Caco-2 (cell line): ENCODE measurements around the gene TMEM154. TPM values are rescaled to one million over a fixed set of nuclear protein-coding genes. Genes with fewer than 3 reads are reported as not detected.
A peak's percentile ranks its signal among the peaks of the same experiment; 100 is the strongest.

ENCODE experiments used
- BruUV-seq: library from RNA; stranded (reverse); fragments of 400-500 nt; replicated peaks from 2 replicates; lab custom pipeline; 2021; lab: Mats Ljungman, UMichigan
- CTCF ChIA-PET: fragments of 300-600 bp; sonication (Branson Sonifier 250); formaldehyde crosslinking; loops from one replicate; lab custom pipeline; 2022; ENCODE audit warnings: antibody characterized with exemption; lab: Charles Lee
- POLR2A ChIA-PET: fragments of 300-600 bp; sonication (Branson Sonifier 250); formaldehyde crosslinking; loops from one replicate; lab custom pipeline; 2022; ENCODE audit warnings: antibody characterized with exemption; lab: Charles Lee
- DNase-seq, 2 experiments: peaks; one replicate each; pipeline versions ENCODE4 v3.0.0 to v3.0.0-alpha.2; 2020 to 2022
- H3K27me3 ChIP-seq: replicated peaks from 2 replicates; pipeline ENCODE4 v1.6.0; 2011; ENCODE audit warnings: low read length; ENCODE audit not compliant: control insufficient read depth, insufficient read depth
- H3K36me3 ChIP-seq: 2 replicates; pipeline ENCODE4 v1.5.1; 2011; ENCODE audit warnings: low read length; ENCODE audit not compliant: control insufficient read depth, insufficient read depth
- H3K4me1 ChIP-seq: fragments of 250-450 bp; sonication (Bioruptor Pico); 2 replicates; pipeline ENCODE4 v1.5.1; 2020; ENCODE audit warnings: mild to moderate bottlenecking
- H3K4me3 ChIP-seq: 2 replicates; pipeline ENCODE4 v1.5.1; 2011; ENCODE audit warnings: low read depth, mild to moderate bottlenecking, control low read depth, low read length
- H3K9me3 ChIP-seq: fragments of 250-450 bp; sonication (Bioruptor Pico); 2 replicates; pipeline ENCODE4 v1.5.1; 2020; ENCODE audit warnings: mild to moderate bottlenecking, moderate library complexity
- H3K27ac Mint-ChIP-seq: one replicate; pipeline ENCODE4 v1.8.0; 2022; ENCODE audit warnings: mixed read lengths; ENCODE audit not compliant: unreplicated experiment
- H3K27me3 Mint-ChIP-seq: one replicate; pipeline ENCODE4 v1.8.0; 2022; ENCODE audit warnings: mixed read lengths; ENCODE audit not compliant: insufficient read depth, unreplicated experiment
- H3K36me3 Mint-ChIP-seq: one replicate; pipeline ENCODE4 v1.8.0; 2022; ENCODE audit warnings: mild to moderate bottlenecking, mixed read lengths; ENCODE audit not compliant: insufficient read depth, unreplicated experiment
- H3K4me1 Mint-ChIP-seq: one replicate; pipeline ENCODE4 v1.8.0; 2022; ENCODE audit warnings: low read depth, mixed read lengths; ENCODE audit not compliant: unreplicated experiment
- H3K4me3 Mint-ChIP-seq: one replicate; pipeline ENCODE4 v1.8.0; 2022; ENCODE audit warnings: mild to moderate bottlenecking, moderate library complexity, mixed read lengths; ENCODE audit not compliant: unreplicated experiment
- H3K9me3 Mint-ChIP-seq: one replicate; pipeline ENCODE4 v1.8.0; 2022; ENCODE audit warnings: mixed read lengths; ENCODE audit not compliant: unreplicated experiment
- intact Hi-C: fragments of 100-400 bp; cut with micrococcal nuclease; formaldehyde crosslinking; loops from one replicate; pipeline ENCODE4 v1.10.0; 2022; ENCODE audit not compliant: unreplicated experiment
- total RNA-seq: library from RNA; stranded (reverse); gene quantifications from 2 replicates; pipeline ENCODE4 v1.2.3, GENCODE V29; 2022
- TF ChIP-seq, protein P1 (sequence below), 2 experiments: fragments of 200-600 bp in 1 of 2; IDR thresholded peaks; 1 replicate in 1 of 2; 2 replicates in 1 of 2; pipeline versions ENCODE4 v1.5.1 to v1.8.0; 2011 to 2022; ENCODE audit warnings: antibody characterized with exemption in 1 of 2, control low read depth in 1 of 2, inconsistent platforms in 1 of 2, low read depth in 1 of 2, low read length in 1 of 2, mild to moderate bottlenecking in 1 of 2, moderate library complexity in 1 of 2; ENCODE audit not compliant: insufficient read depth in 1 of 2, severe bottlenecking in 1 of 2, unreplicated experiment in 1 of 2

The TMEM154 gene
- total RNA-seq, 1 experiment from 2014 or later = 4.6 TPM

DNA sequence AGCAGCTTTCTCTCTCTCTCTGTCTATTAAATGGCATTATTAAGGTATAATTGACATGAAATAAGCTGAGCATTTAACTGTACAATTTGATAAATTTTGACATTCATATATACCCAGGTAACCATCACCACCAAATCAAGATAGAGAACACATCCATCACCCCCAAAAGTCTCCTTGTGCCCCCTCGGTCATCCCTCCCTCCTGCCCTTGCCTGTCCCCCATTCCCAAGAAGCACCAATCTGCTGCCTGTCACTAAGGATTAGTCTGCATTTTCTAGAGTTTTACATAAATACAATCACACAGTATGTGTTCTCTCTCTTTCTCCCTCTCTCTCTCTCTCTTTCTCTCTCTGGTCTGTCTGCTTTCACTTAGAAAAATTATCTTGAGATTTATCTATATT, 25.0 kb upstream of the TMEM154 start:
- H3K4me3 Mint-ChIP-seq = no peak overlapping the region
- no peak for DNase-seq
- TF ChIP-seq, protein P1, sequence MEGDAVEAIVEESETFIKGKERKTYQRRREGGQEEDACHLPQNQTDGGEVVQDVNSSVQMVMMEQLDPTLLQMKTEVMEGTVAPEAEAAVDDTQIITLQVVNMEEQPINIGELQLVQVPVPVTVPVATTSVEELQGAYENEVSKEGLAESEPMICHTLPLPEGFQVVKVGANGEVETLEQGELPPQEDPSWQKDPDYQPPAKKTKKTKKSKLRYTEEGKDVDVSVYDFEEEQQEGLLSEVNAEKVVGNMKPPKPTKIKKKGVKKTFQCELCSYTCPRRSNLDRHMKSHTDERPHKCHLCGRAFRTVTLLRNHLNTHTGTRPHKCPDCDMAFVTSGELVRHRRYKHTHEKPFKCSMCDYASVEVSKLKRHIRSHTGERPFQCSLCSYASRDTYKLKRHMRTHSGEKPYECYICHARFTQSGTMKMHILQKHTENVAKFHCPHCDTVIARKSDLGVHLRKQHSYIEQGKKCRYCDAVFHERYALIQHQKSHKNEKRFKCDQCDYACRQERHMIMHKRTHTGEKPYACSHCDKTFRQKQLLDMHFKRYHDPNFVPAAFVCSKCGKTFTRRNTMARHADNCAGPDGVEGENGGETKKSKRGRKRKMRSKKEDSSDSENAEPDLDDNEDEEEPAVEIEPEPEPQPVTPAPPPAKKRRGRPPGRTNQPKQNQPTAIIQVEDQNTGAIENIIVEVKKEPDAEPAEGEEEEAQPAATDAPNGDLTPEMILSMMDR (IDR thresholded peaks at IDR 0.05; ENCODE audit: insufficient read depth in 1 of 2, low read depth in 1 of 2, low read length in 1 of 2, severe bottlenecking in 1 of 2, unreplicated experiment in 1 of 2) = no peak
- intact Hi-C loops = no loop called here
- H3K27me3 Mint-ChIP-seq = no peaks in the 10 kb centered on the region
- H3K9me3 Mint-ChIP-seq = peaks cover 19% of the 10 kb centered on the region
- no peaks in the 10 kb centered on the region for H3K36me3 ChIP-seq
- no peaks in the 10 kb centered on the region for H3K27me3 ChIP-seq
- H3K9me3 ChIP-seq = no peaks in the 10 kb centered on the region; the same call in 1 of the 2 replicates
- ChIA-PET POLR2A (interaction anchor here (0.6 kb wide), 1 partner anchor 1607 kb away, joined by 3 read pairs; no protein-coding TSS in a partner anchor), CTCF (no interaction called here)
- H3K4me1 ChIP-seq = 0 out of 2 replicates have a peak, but pooled peaks cover 5% of the 10 kb centered on the region
- BruUV-seq = no TSS peak
- no peaks in the 10 kb centered on the region for H3K36me3 Mint-ChIP-seq
- H3K27ac Mint-ChIP-seq = peak overlapping the region; percentile 56
- peaks cover 14% of the 10 kb centered on the region for H3K4me1 Mint-ChIP-seq
- H3K4me3 ChIP-seq = no peak overlapping the region

DNA sequence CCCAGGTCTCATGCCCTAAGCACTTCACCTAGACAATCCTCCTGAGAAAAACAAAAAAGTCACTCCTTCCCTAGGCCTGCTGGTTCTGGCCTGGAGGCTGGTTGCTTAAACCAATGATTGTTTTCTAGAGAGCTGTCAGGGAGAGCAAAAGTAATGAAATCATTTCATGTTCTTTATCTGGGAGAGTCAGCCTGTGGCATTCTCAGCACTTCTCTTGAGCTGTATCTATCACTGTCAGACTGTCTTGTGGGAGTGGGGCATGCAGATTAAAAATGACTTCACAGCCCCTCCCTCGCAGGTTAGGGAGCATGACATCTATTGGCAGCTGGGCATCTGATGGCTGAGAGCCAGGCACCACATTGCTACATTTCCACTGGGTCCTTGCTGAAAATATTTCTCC, 20.4 kb upstream of the TMEM154 start:
- H3K9me3 Mint-ChIP-seq = peaks cover 7% of the 10 kb centered on the region
- Histone ChIP-seq H3K36me3 (no peaks in the 10 kb centered on the region), H3K4me3 (no peak overlapping the region), H3K4me1 (no peaks in the 10 kb centered on the region), H3K9me3 (no peaks in the 10 kb centered on the region; the same call in 1 of the 2 replicates), H3K27me3 (no peaks in the 10 kb centered on the region)
- H3K27me3 Mint-ChIP-seq = no peaks in the 10 kb centered on the region
- no TSS peak for BruUV-seq
- no peak overlapping the region for H3K4me3 Mint-ChIP-seq
- ChIA-PET POLR2A (no interaction called here), CTCF (no interaction called here)
- intact Hi-C loops = no loop called here
- no peak for DNase-seq
- no peak overlapping the region for H3K27ac Mint-ChIP-seq
- TF ChIP-seq, protein P1 (IDR thresholded peaks at IDR 0.05; ENCODE audit: insufficient read depth in 1 of 2, low read depth in 1 of 2, low read length in 1 of 2, severe bottlenecking in 1 of 2, unreplicated experiment in 1 of 2) = no peak
- H3K36me3 Mint-ChIP-seq = no peaks in the 10 kb centered on the region
- H3K4me1 Mint-ChIP-seq = peaks cover 6% of the 10 kb centered on the region

DNA sequence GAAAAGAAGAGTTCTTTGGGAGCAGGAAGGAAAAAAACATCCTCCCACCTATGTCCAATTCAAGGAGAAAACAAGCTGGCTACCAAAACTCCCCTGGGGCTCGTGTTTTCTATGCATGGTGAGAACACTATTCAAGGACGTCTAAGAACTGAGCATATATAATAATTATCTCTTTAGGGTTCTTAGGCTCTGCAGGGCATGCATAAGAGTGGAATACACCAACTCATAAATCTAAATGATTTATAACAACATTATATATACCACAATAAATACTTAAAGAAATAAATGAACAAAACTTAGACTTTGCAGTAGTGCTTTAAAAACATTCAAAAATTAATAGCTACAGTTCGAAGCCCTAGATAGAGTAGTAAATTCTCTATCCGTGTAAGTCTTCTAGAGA, 19.5 kb upstream of the TMEM154 start:
- no TSS peak for BruUV-seq
- no peak overlapping the region for H3K4me3 Mint-ChIP-seq
- H3K27me3 Mint-ChIP-seq = no peaks in the 10 kb centered on the region
- intact Hi-C loops = no loop called here
- H3K36me3 Mint-ChIP-seq = no peaks in the 10 kb centered on the region
- no peaks in the 10 kb centered on the region for H3K9me3 Mint-ChIP-seq
- TF ChIP-seq, protein P1 (IDR thresholded peaks at IDR 0.05; ENCODE audit: insufficient read depth in 1 of 2, low read depth in 1 of 2, low read length in 1 of 2, severe bottlenecking in 1 of 2, unreplicated experiment in 1 of 2) = no peak
- no peaks in the 10 kb centered on the region for H3K36me3 ChIP-seq
- ChIA-PET POLR2A (no interaction called here), CTCF (no interaction called here)
- H3K4me1 Mint-ChIP-seq = no peaks in the 10 kb centered on the region
- no peak overlapping the region for H3K4me3 ChIP-seq
- H3K4me1 ChIP-seq = no peaks in the 10 kb centered on the region
- no peaks in the 10 kb centered on the region for H3K27me3 ChIP-seq
- H3K9me3 ChIP-seq = no peaks in the 10 kb centered on the region; the same call in 1 of the 2 replicates
- no peak for DNase-seq
- H3K27ac Mint-ChIP-seq = no peak overlapping the region
